H1 (cell line): ENCODE measurements around the gene CDC123. TPM values are rescaled to one million over a fixed set of nuclear protein-coding genes. Genes with fewer than 3 reads are reported as not detected.

ENCODE experiments used
- CTCF ChIA-PET: fragments of 300-600 bp; sonication (Branson Sonifier 250); formaldehyde crosslinking; loops from one replicate; lab custom pipeline; 2021; ENCODE audit not compliant: partially characterized antibody; lab: Charles Lee
- POLR2A ChIA-PET: fragments of 300-600 bp; sonication (Branson Sonifier 250); formaldehyde crosslinking; loops from one replicate; lab custom pipeline; 2021; ENCODE audit warnings: inconsistent platforms; ENCODE audit not compliant: partially characterized antibody; lab: Charles Lee
- DNase-seq, 2 experiments: peaks; one replicate each; pipeline versions ENCODE4 v3.0.0 to v3.0.0-alpha.2; 2010 to 2022; ENCODE audit warnings: low spot score in 2 of 2, low read depth in 1 of 2, mixed read lengths in 1 of 2
- FAIRE-seq: peaks from 2 replicates; lab custom pipeline; 2011; peaks lifted over from hg19 to GRCh38; lab: Jason Lieb, UNC
- H2AFZ ChIP-seq: 2 replicates; pipeline ENCODE4 v1.8.1; 2012; ENCODE audit warnings: low read length, inconsistent platforms
- H2AK5ac ChIP-seq: 2 replicates; pipeline ENCODE4 v1.6.1; 2013; ENCODE audit warnings: low read depth, low read length
- H2BK120ac ChIP-seq: replicated peaks from 2 replicates; pipeline ENCODE3; 2013; ENCODE audit warnings: low read depth, low read length, inconsistent platforms
- H2BK12ac ChIP-seq: 2 replicates; pipeline ENCODE4 v1.6.1; 2013; ENCODE audit warnings: low read depth, low read length
- H2BK15ac ChIP-seq: 2 replicates; pipeline ENCODE4 v1.6.1; 2013; ENCODE audit warnings: low read length
- H2BK20ac ChIP-seq: 2 replicates; pipeline ENCODE4 v1.6.1; 2013; ENCODE audit warnings: low read length
- H2BK5ac ChIP-seq: 2 replicates; pipeline ENCODE4 v1.6.1; 2013; ENCODE audit warnings: low read depth, low read length
- H3K14ac ChIP-seq: 2 replicates; pipeline ENCODE4 v1.6.1; 2013; ENCODE audit warnings: inconsistent platforms; ENCODE audit not compliant: insufficient read length
- H3K18ac ChIP-seq: 2 replicates; pipeline ENCODE4 v1.6.1; 2013; ENCODE audit warnings: low read length; ENCODE audit errors: extremely low read depth
- H3K23ac ChIP-seq: 2 replicates; pipeline ENCODE4 v1.6.1; 2013; ENCODE audit warnings: inconsistent platforms; ENCODE audit not compliant: insufficient read length
- H3K23me2 ChIP-seq: 2 replicates; pipeline ENCODE4 v1.6.1; 2013; ENCODE audit warnings: low read depth, low read length
- H3K27ac ChIP-seq: 2 replicates; pipeline ENCODE4 v1.6.1; 2011; ENCODE audit warnings: low read depth, low read length, inconsistent platforms
- H3K27me3 ChIP-seq, 4 experiments: replicated peaks in 1 of 4; 1 replicate in 1 of 4; 2 replicates in 3 of 4; pipeline versions ENCODE4 v1.6.1 to v1.8.1; 2011 to 2013; ENCODE audit warnings: low read length in 3 of 4, mild to moderate bottlenecking in 3 of 4, inconsistent platforms in 2 of 4, mixed read lengths in 2 of 4, moderate library complexity in 1 of 4; ENCODE audit not compliant: control insufficient read depth in 3 of 4, insufficient read depth in 3 of 4; ENCODE audit errors: extremely low read depth in 1 of 4
- H3K36me3 ChIP-seq, 4 experiments: 2 replicates each; pipeline versions ENCODE4 v1.6.1 to v1.8.1; 2011 to 2013; ENCODE audit warnings: mild to moderate bottlenecking in 4 of 4, low read length in 3 of 4, moderate library complexity in 2 of 4, control low read depth in 1 of 4, inconsistent platforms in 1 of 4; ENCODE audit not compliant: insufficient read depth in 4 of 4, control insufficient read depth in 2 of 4
- H3K4ac ChIP-seq: replicated peaks from 2 replicates; pipeline ENCODE3; 2013; ENCODE audit warnings: low read length, low read depth, mixed read lengths, inconsistent platforms; ENCODE audit not compliant: insufficient read length
- H3K4me1 ChIP-seq, 4 experiments: replicated peaks in 1 of 4; 1 replicate in 1 of 4; 2 replicates in 3 of 4; pipeline versions ENCODE4 v1.6.1 to v1.8.1; 2011 to 2013; ENCODE audit warnings: low read length in 3 of 4, inconsistent platforms in 2 of 4, mixed read lengths in 1 of 4; ENCODE audit not compliant: insufficient read depth in 4 of 4, control insufficient read depth in 3 of 4
- H3K4me2 ChIP-seq, 2 experiments: 2 replicates each; pipeline versions ENCODE4 v1.6.1 to v1.8.1; 2011 to 2013; ENCODE audit warnings: low read depth in 2 of 2, low read length in 2 of 2, control low read depth in 1 of 2, inconsistent platforms in 1 of 2, mild to moderate bottlenecking in 1 of 2; ENCODE audit not compliant: insufficient read depth in 1 of 2
- H3K4me3 ChIP-seq, 4 experiments: fragments of 200-600, 300-600 bp in 1 of 4; sonication (generic), shearing (Covaris generic), sonication (Bioruptor Twin) in 1 of 4; 2 replicates each; pipeline versions ENCODE4 v1.5.1 to v1.8.1; 2011 to 2016; ENCODE audit warnings: low read length in 4 of 4, low read depth in 3 of 4, control low read depth in 2 of 4, inconsistent platforms in 2 of 4, mild to moderate bottlenecking in 2 of 4, mixed read lengths in 1 of 4, moderate library complexity in 1 of 4; ENCODE audit not compliant: insufficient read depth in 2 of 4; ENCODE audit errors: extremely low read depth in 1 of 4
- H3K56ac ChIP-seq: replicated peaks from 2 replicates; pipeline ENCODE3; 2013; ENCODE audit warnings: low read depth, mild to moderate bottlenecking, mixed read lengths, low read length, inconsistent platforms; ENCODE audit not compliant: insufficient read length
- H3K79me1 ChIP-seq: 2 replicates; pipeline ENCODE4 v1.6.1; 2013; ENCODE audit warnings: low read depth, low read length, control low read depth
- H3K79me2 ChIP-seq, 2 experiments: 2 replicates each; pipeline versions ENCODE4 v1.6.1 to v1.8.1; 2012 to 2013; ENCODE audit warnings: low read length in 2 of 2, mild to moderate bottlenecking in 2 of 2, inconsistent platforms in 1 of 2; ENCODE audit not compliant: insufficient read depth in 2 of 2, control insufficient read depth in 1 of 2
- H3K9ac ChIP-seq, 4 experiments: replicated peaks in 1 of 4; 1 replicate in 1 of 4; 2 replicates in 3 of 4; pipeline versions ENCODE4 v1.6.1 to v1.8.1; 2011 to 2013; ENCODE audit warnings: low read depth in 3 of 4, low read length in 3 of 4, control low read depth in 2 of 4, mild to moderate bottlenecking in 2 of 4, moderate library complexity in 2 of 4, inconsistent platforms in 1 of 4; ENCODE audit errors: extremely low read depth in 1 of 4
- H3K9me3 ChIP-seq, 2 experiments: 2 replicates each; pipeline versions ENCODE4 v1.6.1 to v1.8.1; 2012 to 2013; ENCODE audit warnings: mild to moderate bottlenecking in 2 of 2, moderate library complexity in 2 of 2, control low read depth in 1 of 2, inconsistent platforms in 1 of 2, low read depth in 1 of 2, low read length in 1 of 2, mixed read lengths in 1 of 2; ENCODE audit not compliant: insufficient read depth in 2 of 2
- H4K20me1 ChIP-seq, 2 experiments: replicated peaks in 1 of 2; 2 replicates each; pipeline versions ENCODE3 to v1.8.1; 2011 to 2013; ENCODE audit warnings: inconsistent platforms in 2 of 2, low read length in 2 of 2, mild to moderate bottlenecking in 1 of 2; ENCODE audit not compliant: insufficient read depth in 2 of 2, control insufficient read depth in 1 of 2
- H4K5ac ChIP-seq: 2 replicates; pipeline ENCODE4 v1.6.1; 2013; ENCODE audit warnings: low read length, low read depth, mixed read lengths, inconsistent platforms; ENCODE audit not compliant: insufficient read length
- H4K8ac ChIP-seq: 2 replicates; pipeline ENCODE4 v1.8.0; 2013; ENCODE audit warnings: mild to moderate bottlenecking, moderate library complexity, low read length, inconsistent platforms; ENCODE audit not compliant: insufficient read depth; ENCODE audit errors: extremely low read depth
- H4K91ac ChIP-seq: replicated peaks from 2 replicates; pipeline ENCODE3; 2013; ENCODE audit warnings: low read length, mixed read lengths, inconsistent platforms; ENCODE audit not compliant: insufficient read length
- ASH2L ChIP-seq: fragments of 200-600, 300-600 bp; sonication (generic); IDR thresholded peaks from one replicate; pipeline ENCODE4 v1.7.1; 2017; ENCODE audit warnings: low read length
- CBX5 ChIP-seq: fragments of 300-800, 300-1000 bp; sonication (generic); IDR thresholded peaks from 2 replicates; pipeline ENCODE4 v1.7.1; 2016; ENCODE audit warnings: antibody characterized with exemption, low read length, low read depth
- RBBP5 ChIP-seq: IDR thresholded peaks from 2 replicates; pipeline ENCODE4 v1.7.1; 2012; ENCODE audit warnings: low read depth, mild to moderate bottlenecking, inconsistent platforms, low read length, moderate library complexity, borderline replicate concordance
- SIN3A ChIP-seq, 2 experiments: IDR thresholded peaks in 1 of 2; conservative IDR thresholded peaks in 1 of 2; 2 replicates each; pipeline ENCODE4 v1.6.1; 2011 to 2012; ENCODE audit warnings: low read length in 2 of 2, improper control_type of control experiment in 1 of 2, low read depth in 1 of 2, mild to moderate bottlenecking in 1 of 2
- TAF7 ChIP-seq: optimal IDR thresholded peaks from 2 replicates; pipeline ENCODE3; 2011; ENCODE audit warnings: low read depth, mild to moderate bottlenecking, inconsistent platforms, low read length, moderate library complexity, borderline replicate concordance
- TCF12 ChIP-seq: IDR thresholded peaks from 2 replicates; pipeline ENCODE4 v1.6.1; 2011; ENCODE audit warnings: low read depth, mild to moderate bottlenecking, low read length
- WGBS, 2 experiments: shearing (Covaris generic) in 1 of 2; methylation state at CpG; one replicate each; pipeline versions ENCODE4 v1.1.6 to v1.1.7; 2013 to 2015; ENCODE audit warnings: low lambda C conversion rate in 2 of 2, mixed read lengths in 2 of 2, inconsistent platforms in 1 of 2, low coverage in 1 of 2, missing lambda C conversion rate in 1 of 2; ENCODE audit not compliant: insufficient replicate concordance in 2 of 2, insufficient coverage in 1 of 2, insufficient read length in 1 of 2; ENCODE audit errors: extremely low coverage in 1 of 2, missing lambda C conversion rate in 1 of 2; 5-methylcytosine and 5-hydroxymethylcytosine counted together
- polyA plus RNA-seq, 7 experiments: library from polyadenylated mRNA; depleted of rRNA in 3 of 7; stranded (reverse) in 5 of 7; unstranded in 2 of 7; fragments of >200 nt in 5 of 7; fragments of 200-250 nt in 2 of 7; gene quantifications; 1 replicate in 5 of 7; 2 replicates in 1 of 7; 4 replicates in 1 of 7; pipeline versions ENCODE4 v1.2.1 to v1.2.3, GENCODE V29; 2011 to 2013; ENCODE audit warnings: missing spikeins in 2 of 7, mixed read lengths in 2 of 7
- total RNA-seq: library from RNA; stranded (reverse); fragmentation: NEBNext Ultra II Directional; extraction: Animal tissue kit (Norgen Biotek cat#: 25700); gene quantifications from 2 replicates; pipeline ENCODE4 v1.2.1, GENCODE V29; 2021

Gene CDC123
- total and polyA plus RNA-seq, 2 of the 8 experiments (the other 6 are each of a cell fraction or from before 2014, with no cell fraction given) = 115 to 202 TPM

- Histone ChIP-seq H3K27me3 (no peaks in the 10 kb centered on the region), H3K14ac (no peak overlapping the region), H3K9ac (no peak overlapping the region; a peak in 1 of 7 replicates), H3K79me1 (no peaks in the 10 kb centered on the region; the same call in 1 of the 2 replicates), H2AFZ (no peak overlapping the region), H2BK5ac (no peak overlapping the region), H4K91ac (no peak overlapping the region), H3K23ac (no peak overlapping the region), H3K4ac (no peak overlapping the region), H4K8ac (no peak overlapping the region; the same call in 1 of the 2 replicates), H3K36me3 (peaks cover 9 to 45% (median 28%) of the 10 kb centered on the region in 4 experiments), H3K79me2 (peaks cover 0 to 3% of the 10 kb centered on the region in 2 experiments; a peak in 1 of 4 replicates), H3K4me3 (no peak overlapping the region), H3K27ac (no peak overlapping the region), H2AK5ac (no peak overlapping the region), H4K20me1 (peaks cover 2% of the 10 kb centered on the region in 2 experiments), H4K5ac (no peak overlapping the region), H2BK20ac (no peak overlapping the region), H3K23me2 (no peaks in the 10 kb centered on the region), H2BK12ac (no peak overlapping the region), H3K18ac (no peak overlapping the region), H3K9me3 (no peaks in the 10 kb centered on the region), H3K56ac (no peak overlapping the region), H2BK15ac (no peak overlapping the region), H2BK120ac (no peak overlapping the region), H3K4me2 (no peak overlapping the region), H3K4me1 (no peaks in the 10 kb centered on the region)
- 94% methylated on average over 19 of the region's 19 CpGs; no CpG with 5 or more reads in 1 of the 2 experiments for WGBS, 2 experiments
- TF ChIP-seq RBBP5 (no peak), CBX5 (no peak), ASH2L (no peak), TCF12 (no peak), TAF7 (no peak), SIN3A (conservative IDR thresholded peaks at IDR 0.05 in 1 of 2, IDR thresholded peaks at IDR 0.05 in 1 of 2; ENCODE audit: low read depth in 1 of 2, low read length in 2 of 2) (no peak)
- CTCF ChIA-PET = interaction anchor here (0.7 to 3.7 kb wide), 3 partner anchors 9 to 27 kb away, joined by 3 to 13 read pairs (median 3); no protein-coding TSS in a partner anchor
- FAIRE-seq = no peak
- POLR2A ChIA-PET = interaction anchor here (0.9 kb wide), 1 partner anchor 10 kb away, joined by 3 read pairs; no protein-coding TSS in a partner anchor
- no peak for DNase-seq
Observed at GRCh38 chr10:12241810-12242529, 46.0 kb downstream of the CDC123 start.
